Upper lobe of left lung (tissue), 4 donors: ENCODE results near the gene PGBD5.

Source experiments
- CTCF ChIP-seq, 6 experiments: fragments of 450-650 bp in 4 of 6; fragments of 200-600 bp in 2 of 6; sonication (generic) in 2 of 6; IDR thresholded peaks; one replicate each; pipeline ENCODE4 v1.5.1; 2016 to 2019; ENCODE audit warnings: antibody characterized with exemption in 6 of 6
- EP300 ChIP-seq, 4 donors: sonication (generic); formaldehyde crosslinking; IDR thresholded peaks; one replicate each; pipeline ENCODE4 v1.5.1; 2017; ENCODE audit warnings: antibody characterized with exemption in 4 of 4, control low read depth in 2 of 4
- POLR2AphosphoS5 ChIP-seq, 2 donors: sonication (generic); formaldehyde crosslinking; IDR thresholded peaks; one replicate each; pipeline ENCODE4 v1.5.1; 2017; ENCODE audit warnings: antibody characterized with exemption in 2 of 2

- no peak for TF ChIP-seq CTCF (IDR thresholded peaks at IDR 0.05)
- no peak for TF ChIP-seq EP300 (IDR thresholded peaks at IDR 0.05)
- TF ChIP-seq POLR2AphosphoS5 (IDR thresholded peaks at IDR 0.05): no peak
Observed at GRCh38 chr1:230316864-230317745, 109.0 kb downstream of the PGBD5 start.
